ENCODE measurements around the gene STEAP3.

GRCh38 chr2:119291588-119292167, 68.0 kb downstream of the STEAP3 start:
- TF ChIP-seq CTCF (IDR thresholded peaks at IDR 0.05) (no peak), ZFX (IDR thresholded peaks at IDR 0.05; ENCODE audit: borderline replicate concordance) (no peak)

Data from 22Rv1 (cell line).